Kidney (tissue), 14 donors: Measurements from ENCODE around the gene ESRRB. TPM values are rescaled to one million over a fixed set of nuclear protein-coding genes. Genes with fewer than 3 reads are reported as not detected.

ENCODE experiments used
- DNase-seq, 5 donors: peaks; one replicate each; pipeline ENCODE4 v3.0.0-alpha.2; 2013 to 2020
- FAIRE-seq: peaks from 2 replicates; lab custom pipeline; 2012; peaks lifted over from hg19 to GRCh38; lab: Jason Lieb, UNC
- H3K27ac ChIP-seq, 2 donors: one replicate each; pipeline ENCODE4 v1.7.0; 2013; ENCODE audit warnings: low read depth in 2 of 2, low read length in 2 of 2, inconsistent platforms in 1 of 2
- H3K27me3 ChIP-seq: one replicate; pipeline ENCODE4 v1.7.1; 2013; ENCODE audit warnings: low read length, inconsistent platforms; ENCODE audit not compliant: control insufficient read depth, insufficient read depth
- H3K36me3 ChIP-seq, 3 donors: one replicate each; pipeline versions ENCODE4 v1.7.0 to v1.7.1; 2013; ENCODE audit warnings: low read length in 3 of 3, control low read depth in 1 of 3, inconsistent platforms in 1 of 3; ENCODE audit not compliant: insufficient read depth in 3 of 3, control insufficient read depth in 2 of 3
- H3K4me1 ChIP-seq, 3 donors: one replicate each; pipeline versions ENCODE4 v1.7.0 to v1.7.1; 2013; ENCODE audit warnings: low read length in 3 of 3, inconsistent platforms in 1 of 3, low read depth in 1 of 3; ENCODE audit not compliant: control insufficient read depth in 2 of 3, insufficient read depth in 2 of 3
- H3K4me3 ChIP-seq, 3 donors: one replicate each; pipeline versions ENCODE4 v1.7.0 to v1.8.1; 2013; ENCODE audit warnings: low read length in 3 of 3, control low read depth in 1 of 3, inconsistent platforms in 1 of 3
- H3K9ac ChIP-seq, 3 donors: one replicate each; pipeline versions ENCODE4 v1.7.0 to v1.7.1; 2013; ENCODE audit warnings: low read length in 3 of 3, control low read depth in 1 of 3, inconsistent platforms in 1 of 3
- H3K9me3 ChIP-seq, 3 donors: one replicate each; pipeline versions ENCODE4 v1.7.0 to v1.7.1; 2013; ENCODE audit warnings: low read length in 3 of 3, control low read depth in 1 of 3, inconsistent platforms in 1 of 3; ENCODE audit not compliant: control insufficient read depth in 2 of 3, insufficient read depth in 1 of 3
- intact Hi-C: fragments of 100-400 bp; cut with DNase I; formaldehyde crosslinking; loops from one replicate; pipeline ENCODE4 v1.11.1; 2022
- polyA plus RNA-seq: library from polyadenylated mRNA; stranded (reverse); fragments of 350-450 nt; fragmentation: Illumina TruSeq; extraction: RNeasy Lipid Tissue Mini Kit (QIAGEN cat#74804); gene quantifications from one replicate; pipeline ENCODE4 v1.2.3, GENCODE V29; 2014; ENCODE audit warnings: low read depth, low replicate concordance; ENCODE audit not compliant: insufficient read depth
- total RNA-seq: library from RNA; stranded (reverse); fragmentation: NEBNext Ultra II Directional; extraction: Animal tissue kit (Norgen Biotek cat#: 25700); gene quantifications from one replicate; pipeline ENCODE4 v1.2.1, GENCODE V29; 2021
- TF ChIP-seq, protein P1 (sequence below): IDR thresholded peaks from 3 replicates; pipeline ENCODE4 v1.5.1; 2012; ENCODE audit warnings: mild to moderate bottlenecking, moderate library complexity, borderline replicate concordance; ENCODE audit not compliant: insufficient read depth; ENCODE audit errors: extremely low read depth
- donor health status: control.
- donor health status: control.
- donor health status: control.
- donor health status: control.
- donor health status: control.
- donor health status: DM: yes; HTN: yes; CAD: no.
- donor health status: Normal renal cell carcinoma (clear cell type).

The ESRRB gene
- total and polyA plus RNA-seq, 2 donors from 2014 or later, result 3.9 to 19.1 TPM

DNA sequence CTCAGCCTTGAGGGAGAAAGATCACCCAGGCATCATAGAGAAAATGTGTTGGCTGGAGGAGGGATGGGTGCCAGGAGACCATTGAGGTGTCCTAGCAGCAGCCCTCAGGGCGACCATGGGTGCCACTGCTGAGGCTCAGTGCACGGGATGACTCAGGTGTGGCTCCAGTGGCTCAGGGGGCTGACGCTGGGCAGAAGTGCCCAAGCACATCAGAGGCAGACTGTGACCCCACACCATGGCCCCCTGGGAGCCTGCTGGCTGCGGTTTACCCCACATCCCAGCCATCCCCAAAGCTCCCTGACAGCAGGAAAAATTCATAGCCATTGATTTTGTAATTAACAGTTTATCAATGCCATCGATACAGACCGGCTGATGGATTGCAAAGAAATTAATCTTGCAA, 120.7 kb downstream of the ESRRB start:
- FAIRE-seq (no peak), DNase-seq (no peak)
- Histone ChIP-seq H3K9ac (no peak overlapping the region), H3K9me3 (no peaks in the 10 kb centered on the region), H3K27ac (no peak overlapping the region), H3K4me3 (no peak overlapping the region), H3K36me3 (no peaks in the 10 kb centered on the region), H3K4me1 (no peaks in the 10 kb centered on the region), H3K27me3 (no peaks in the 10 kb centered on the region)
- intact Hi-C loops, result no loop called here
- TF ChIP-seq, protein P1, sequence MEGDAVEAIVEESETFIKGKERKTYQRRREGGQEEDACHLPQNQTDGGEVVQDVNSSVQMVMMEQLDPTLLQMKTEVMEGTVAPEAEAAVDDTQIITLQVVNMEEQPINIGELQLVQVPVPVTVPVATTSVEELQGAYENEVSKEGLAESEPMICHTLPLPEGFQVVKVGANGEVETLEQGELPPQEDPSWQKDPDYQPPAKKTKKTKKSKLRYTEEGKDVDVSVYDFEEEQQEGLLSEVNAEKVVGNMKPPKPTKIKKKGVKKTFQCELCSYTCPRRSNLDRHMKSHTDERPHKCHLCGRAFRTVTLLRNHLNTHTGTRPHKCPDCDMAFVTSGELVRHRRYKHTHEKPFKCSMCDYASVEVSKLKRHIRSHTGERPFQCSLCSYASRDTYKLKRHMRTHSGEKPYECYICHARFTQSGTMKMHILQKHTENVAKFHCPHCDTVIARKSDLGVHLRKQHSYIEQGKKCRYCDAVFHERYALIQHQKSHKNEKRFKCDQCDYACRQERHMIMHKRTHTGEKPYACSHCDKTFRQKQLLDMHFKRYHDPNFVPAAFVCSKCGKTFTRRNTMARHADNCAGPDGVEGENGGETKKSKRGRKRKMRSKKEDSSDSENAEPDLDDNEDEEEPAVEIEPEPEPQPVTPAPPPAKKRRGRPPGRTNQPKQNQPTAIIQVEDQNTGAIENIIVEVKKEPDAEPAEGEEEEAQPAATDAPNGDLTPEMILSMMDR, result no peak

DNA sequence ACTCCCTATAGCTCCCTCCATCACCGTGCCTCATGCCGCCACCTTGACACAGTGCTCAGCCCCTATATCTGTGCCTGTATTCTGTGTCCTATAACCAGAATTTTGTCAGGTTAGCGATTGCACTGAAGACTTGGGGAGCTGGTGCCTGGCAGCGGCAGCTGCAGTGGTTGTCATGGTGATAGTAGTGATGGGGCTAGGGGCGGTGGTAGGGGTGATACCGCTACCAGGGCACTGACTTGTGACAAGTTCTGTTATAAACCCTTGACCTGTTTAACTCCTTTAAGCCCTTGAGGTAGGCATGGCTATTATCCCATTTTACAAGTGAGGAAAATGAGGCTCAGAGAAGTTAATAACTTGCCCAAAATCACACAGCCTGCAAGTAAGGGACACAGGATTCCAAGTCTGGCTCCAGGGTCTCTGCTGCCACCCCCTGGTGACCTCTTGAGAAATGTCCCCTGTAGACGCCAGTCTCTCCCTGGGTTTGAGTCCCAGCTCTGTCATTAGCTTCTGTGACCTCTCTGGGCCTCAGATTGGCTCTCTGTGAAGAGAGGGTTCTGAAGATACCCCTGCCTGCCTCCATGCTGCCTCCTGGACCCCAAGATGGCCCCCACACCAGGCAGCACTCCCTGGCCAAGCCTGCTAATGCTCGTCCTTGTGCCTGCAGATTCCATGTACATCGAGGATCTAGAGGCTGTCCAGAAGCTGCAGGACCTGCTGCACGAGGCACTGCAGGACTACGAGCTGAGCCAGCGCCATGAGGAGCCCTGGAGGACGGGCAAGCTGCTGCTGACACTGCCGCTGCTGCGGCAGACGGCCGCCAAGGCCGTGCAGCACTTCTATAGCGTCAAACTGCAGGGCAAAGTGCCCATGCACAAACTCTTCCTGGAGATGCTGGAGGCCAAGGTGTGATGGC, 121.9 kb downstream of the ESRRB start:
- H3K27ac ChIP-seq, result no peak overlapping the region
- intact Hi-C loops, result no loop called here
- no peaks in the 10 kb centered on the region for H3K4me1 ChIP-seq
- H3K36me3 ChIP-seq, result no peaks in the 10 kb centered on the region
- DNase-seq (peak in 1 of 5 donors; percentile 29), FAIRE-seq (no peak)
- H3K27me3 ChIP-seq, result no peaks in the 10 kb centered on the region
- no peak overlapping the region for H3K4me3 ChIP-seq
- TF ChIP-seq, protein P1, result no peak
- H3K9ac ChIP-seq, result no peak overlapping the region
- no peaks in the 10 kb centered on the region for H3K9me3 ChIP-seq

DNA sequence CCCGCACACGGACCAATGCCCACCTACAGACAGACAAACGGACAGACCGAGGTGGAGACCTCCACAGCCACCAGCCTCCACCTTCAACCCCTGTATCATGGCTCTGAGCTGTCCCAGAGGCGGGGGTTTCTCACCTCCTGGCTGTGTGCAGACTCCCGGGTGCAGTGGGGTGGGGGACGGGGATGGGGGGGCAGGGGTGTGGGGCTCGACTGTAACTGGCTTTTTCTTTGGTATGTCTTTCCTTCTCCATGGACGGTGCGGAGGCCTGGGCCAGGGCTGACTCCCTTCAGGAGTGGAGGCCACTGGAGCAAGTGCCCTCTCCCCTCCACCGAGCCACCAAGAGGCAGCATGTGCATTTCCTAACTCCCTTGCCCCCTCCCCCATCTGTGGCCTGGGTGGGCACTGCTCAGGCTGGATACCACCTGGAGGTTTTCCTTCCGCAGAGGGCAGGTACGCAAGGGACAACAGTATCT, 122.6 kb downstream of the ESRRB start:
- TF ChIP-seq, protein P1, result no peak
- DNase-seq (peak in 1 of 5 donors; percentile 33), FAIRE-seq (no peak)
- Histone ChIP-seq H3K4me1 (no peaks in the 10 kb centered on the region), H3K27ac (no peak overlapping the region), H3K27me3 (no peaks in the 10 kb centered on the region), H3K9ac (no peak overlapping the region), H3K36me3 (no peaks in the 10 kb centered on the region), H3K9me3 (no peaks in the 10 kb centered on the region), H3K4me3 (no peak overlapping the region)
- intact Hi-C loops, result no loop called here
